Measurements from ENCODE around the gene MRPL33. TPM values are rescaled to one million over a fixed set of nuclear protein-coding genes. Genes with fewer than 3 reads are reported as not detected.

MRPL33 gene
- total RNA-seq, 1 donor from 2014 or later = 63.3 TPM

DNA sequence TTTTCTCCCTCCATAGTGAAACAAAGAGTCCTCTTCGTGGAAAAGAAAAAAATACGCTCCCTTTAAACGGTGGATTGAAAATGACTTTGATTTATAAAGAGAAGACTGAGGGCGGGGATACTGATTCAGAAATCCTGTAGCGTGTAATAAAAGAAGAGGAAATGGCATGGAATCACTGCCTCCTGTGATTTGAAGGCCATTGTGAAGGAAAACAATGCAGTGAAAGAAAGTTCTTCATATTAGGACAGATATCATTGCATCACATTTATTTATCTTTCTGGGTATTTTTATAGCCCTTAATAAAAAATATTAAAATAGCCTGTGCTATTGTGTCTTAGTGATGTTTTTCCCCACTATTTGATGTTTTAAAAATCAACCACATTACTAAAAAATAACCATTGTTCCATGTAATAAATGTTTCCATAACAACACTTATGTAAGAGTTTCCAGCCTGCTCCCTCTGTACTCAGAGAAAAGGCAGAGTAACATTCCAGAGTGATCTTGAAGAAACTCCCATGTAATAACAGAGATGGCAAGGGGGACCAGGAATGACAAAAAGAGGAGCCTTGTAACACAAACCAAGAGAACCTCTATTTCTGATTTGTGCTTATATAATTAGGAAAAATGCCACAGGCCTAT is 8.0 kb downstream of the MRPL33 start:
- peaks cover 5% of the 10 kb centered on the region for H3K4me1 Mint-ChIP-seq (ENCODE audit: low read depth)
- TF ChIP-seq, protein P1, sequence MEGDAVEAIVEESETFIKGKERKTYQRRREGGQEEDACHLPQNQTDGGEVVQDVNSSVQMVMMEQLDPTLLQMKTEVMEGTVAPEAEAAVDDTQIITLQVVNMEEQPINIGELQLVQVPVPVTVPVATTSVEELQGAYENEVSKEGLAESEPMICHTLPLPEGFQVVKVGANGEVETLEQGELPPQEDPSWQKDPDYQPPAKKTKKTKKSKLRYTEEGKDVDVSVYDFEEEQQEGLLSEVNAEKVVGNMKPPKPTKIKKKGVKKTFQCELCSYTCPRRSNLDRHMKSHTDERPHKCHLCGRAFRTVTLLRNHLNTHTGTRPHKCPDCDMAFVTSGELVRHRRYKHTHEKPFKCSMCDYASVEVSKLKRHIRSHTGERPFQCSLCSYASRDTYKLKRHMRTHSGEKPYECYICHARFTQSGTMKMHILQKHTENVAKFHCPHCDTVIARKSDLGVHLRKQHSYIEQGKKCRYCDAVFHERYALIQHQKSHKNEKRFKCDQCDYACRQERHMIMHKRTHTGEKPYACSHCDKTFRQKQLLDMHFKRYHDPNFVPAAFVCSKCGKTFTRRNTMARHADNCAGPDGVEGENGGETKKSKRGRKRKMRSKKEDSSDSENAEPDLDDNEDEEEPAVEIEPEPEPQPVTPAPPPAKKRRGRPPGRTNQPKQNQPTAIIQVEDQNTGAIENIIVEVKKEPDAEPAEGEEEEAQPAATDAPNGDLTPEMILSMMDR (IDR thresholded peaks at IDR 0.05; ENCODE audit: unreplicated experiment) = no peak
- no peaks in the 10 kb centered on the region for H3K27me3 Mint-ChIP-seq
- H3K4me3 Mint-ChIP-seq (ENCODE audit: low read depth) = no peak overlapping the region
- no peaks in the 10 kb centered on the region for H3K9me3 Mint-ChIP-seq (ENCODE audit: low read depth)
- H3K27ac Mint-ChIP-seq = no peak overlapping the region
- H3K36me3 Mint-ChIP-seq (ENCODE audit: insufficient read depth) = peaks cover 15% of the 10 kb centered on the region
- no peak for DNase-seq (ENCODE audit: low spot score, unreplicated experiment)

- H3K27ac Mint-ChIP-seq = no peak overlapping the region
- TF ChIP-seq, protein P1 (IDR thresholded peaks at IDR 0.05; ENCODE audit: unreplicated experiment) = no peak
- no peak for DNase-seq (ENCODE audit: low spot score, unreplicated experiment)
- no peaks in the 10 kb centered on the region for H3K9me3 Mint-ChIP-seq (ENCODE audit: low read depth)
- peaks cover 3% of the 10 kb centered on the region for H3K4me1 Mint-ChIP-seq (ENCODE audit: low read depth)
- peaks cover 7% of the 10 kb centered on the region for H3K36me3 Mint-ChIP-seq (ENCODE audit: insufficient read depth)
- no peaks in the 10 kb centered on the region for H3K27me3 Mint-ChIP-seq
- H3K4me3 Mint-ChIP-seq (ENCODE audit: low read depth) = no peak overlapping the region
Observed at GRCh38 chr2:27781496-27781895, 10.0 kb downstream of the MRPL33 start.

- H3K4me3 Mint-ChIP-seq (ENCODE audit: low read depth) = no peak overlapping the region
- DNase-seq (ENCODE audit: low spot score, unreplicated experiment) = no peak
- H3K27ac Mint-ChIP-seq = no peak overlapping the region
- peaks cover 3% of the 10 kb centered on the region for H3K4me1 Mint-ChIP-seq (ENCODE audit: low read depth)
- no peaks in the 10 kb centered on the region for H3K27me3 Mint-ChIP-seq
- TF ChIP-seq, protein P1 (IDR thresholded peaks at IDR 0.05; ENCODE audit: unreplicated experiment) = no peak
- H3K9me3 Mint-ChIP-seq (ENCODE audit: low read depth) = no peaks in the 10 kb centered on the region
- H3K36me3 Mint-ChIP-seq (ENCODE audit: insufficient read depth) = peaks cover 7% of the 10 kb centered on the region
Observed at GRCh38 chr2:27782701-27783100, 11.2 kb downstream of the MRPL33 start.

DNA sequence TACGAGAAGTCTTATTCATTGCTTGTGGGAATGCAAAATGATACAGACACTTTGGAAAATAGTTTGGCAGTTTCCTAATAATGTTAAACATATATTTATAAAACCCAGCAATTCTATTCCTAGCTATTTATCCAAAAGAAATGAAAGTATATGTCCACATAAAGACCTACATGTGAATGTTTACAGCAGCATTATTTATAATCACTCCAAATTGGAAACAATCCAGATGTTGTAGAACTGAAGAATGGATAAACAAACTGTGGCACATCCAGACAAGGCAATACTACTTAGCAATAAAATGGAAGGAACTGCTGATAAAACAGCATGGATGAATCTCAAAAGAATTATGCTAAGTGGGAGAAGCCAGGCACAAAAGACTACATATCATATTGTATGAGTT is 19.3 kb downstream of the MRPL33 start:
- Mint-ChIP-seq H3K27me3 (no peaks in the 10 kb centered on the region), H3K9me3 (ENCODE audit: low read depth) (no peaks in the 10 kb centered on the region), H3K4me1 (ENCODE audit: low read depth) (peaks cover 2% of the 10 kb centered on the region), H3K27ac (no peak overlapping the region), H3K36me3 (ENCODE audit: insufficient read depth) (peaks cover 3% of the 10 kb centered on the region), H3K4me3 (ENCODE audit: low read depth) (no peak overlapping the region)
- DNase-seq (ENCODE audit: low spot score, unreplicated experiment) = no peak
- TF ChIP-seq, protein P1 (IDR thresholded peaks at IDR 0.05; ENCODE audit: unreplicated experiment) = no peak

GRCh38 chr2:27792759-27793158 is 21.2 kb downstream of the MRPL33 start:
- Mint-ChIP-seq H3K4me3 (ENCODE audit: low read depth) (no peak overlapping the region), H3K36me3 (ENCODE audit: insufficient read depth) (peaks cover 4% of the 10 kb centered on the region), H3K4me1 (ENCODE audit: low read depth) (peaks cover 2% of the 10 kb centered on the region), H3K27me3 (no peaks in the 10 kb centered on the region), H3K27ac (no peak overlapping the region), H3K9me3 (ENCODE audit: low read depth) (no peaks in the 10 kb centered on the region)
- DNase-seq (ENCODE audit: low spot score, unreplicated experiment) = no peak
- TF ChIP-seq, protein P1 (IDR thresholded peaks at IDR 0.05; ENCODE audit: unreplicated experiment) = no peak
